ENCODE measurements around the gene TMEM220.

The TMEM220 gene

DNA sequence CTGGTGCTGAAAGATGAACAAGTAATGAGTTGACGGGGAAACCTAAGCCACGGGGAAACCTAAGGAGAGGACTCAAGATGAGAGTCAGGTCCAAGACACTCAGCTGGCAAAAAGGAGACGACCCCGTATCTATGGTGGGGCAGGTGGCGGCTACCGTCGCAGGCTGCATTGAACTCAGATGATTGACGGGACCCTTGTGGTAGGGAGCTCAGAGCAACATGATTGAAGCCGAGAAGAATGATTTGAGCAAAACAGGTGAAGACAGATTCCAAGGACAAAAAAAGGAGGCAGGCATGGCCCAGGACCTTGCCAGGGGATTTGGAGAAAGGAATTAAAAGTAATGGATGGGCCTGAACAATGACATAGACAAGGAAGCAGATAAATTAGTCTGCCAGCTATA, 65.3 kb downstream of the TMEM220 start:
- no peak for DNase-seq (ENCODE audit: low read depth)

All from stromal cell of bone marrow (primary cell).